Measurements from ENCODE around the gene PRPS1. TPM values are rescaled to one million over a fixed set of nuclear protein-coding genes. Genes with fewer than 3 reads are reported as not detected.

Gene PRPS1
- total RNA-seq, 1 donor, result 30.4 TPM

DNA sequence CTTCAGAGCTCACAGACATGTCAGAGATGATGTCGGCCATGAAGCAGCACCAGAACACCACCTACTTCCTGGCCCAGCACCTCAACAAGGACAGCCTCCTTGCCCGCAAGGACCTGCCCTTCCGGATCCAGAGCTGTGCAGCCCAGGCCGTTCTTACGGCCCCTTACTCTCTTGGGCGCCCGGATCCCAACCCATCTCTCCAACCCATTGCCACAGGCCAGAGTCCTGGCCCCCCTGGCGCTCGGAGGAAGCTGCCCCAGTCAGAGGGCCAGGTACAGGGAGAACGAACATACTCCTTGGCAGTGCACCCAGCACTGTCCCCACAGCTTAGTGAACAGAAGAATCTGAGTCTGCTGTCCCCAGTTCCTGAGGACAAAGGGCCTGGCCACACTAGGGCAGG is 27.9 kb upstream of the PRPS1 start:
- DNase-seq (ENCODE audit: insufficient read length, low spot score, missing footprints), result no peak

DNA sequence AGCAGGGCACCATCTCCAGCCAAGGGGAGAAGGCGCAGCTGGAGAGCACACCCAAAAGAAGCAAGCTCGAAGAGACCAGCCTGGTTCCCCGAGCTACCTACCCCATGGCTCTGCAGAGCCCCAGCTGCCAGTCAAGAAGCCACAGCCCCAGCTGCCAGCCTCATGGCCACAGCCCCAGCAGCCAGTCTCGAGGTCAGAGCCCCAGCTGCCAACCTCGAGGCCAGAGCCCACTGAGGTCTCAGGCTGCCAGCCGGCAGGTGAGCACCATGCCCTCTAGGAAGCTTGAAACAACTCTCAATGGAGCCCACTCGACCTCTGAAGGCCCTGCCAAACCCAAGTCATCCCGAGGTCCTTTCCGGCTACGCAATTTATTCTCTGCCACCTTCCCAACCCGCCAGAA is 27.0 kb upstream of the PRPS1 start:
- TF ChIP-seq, protein P1, sequence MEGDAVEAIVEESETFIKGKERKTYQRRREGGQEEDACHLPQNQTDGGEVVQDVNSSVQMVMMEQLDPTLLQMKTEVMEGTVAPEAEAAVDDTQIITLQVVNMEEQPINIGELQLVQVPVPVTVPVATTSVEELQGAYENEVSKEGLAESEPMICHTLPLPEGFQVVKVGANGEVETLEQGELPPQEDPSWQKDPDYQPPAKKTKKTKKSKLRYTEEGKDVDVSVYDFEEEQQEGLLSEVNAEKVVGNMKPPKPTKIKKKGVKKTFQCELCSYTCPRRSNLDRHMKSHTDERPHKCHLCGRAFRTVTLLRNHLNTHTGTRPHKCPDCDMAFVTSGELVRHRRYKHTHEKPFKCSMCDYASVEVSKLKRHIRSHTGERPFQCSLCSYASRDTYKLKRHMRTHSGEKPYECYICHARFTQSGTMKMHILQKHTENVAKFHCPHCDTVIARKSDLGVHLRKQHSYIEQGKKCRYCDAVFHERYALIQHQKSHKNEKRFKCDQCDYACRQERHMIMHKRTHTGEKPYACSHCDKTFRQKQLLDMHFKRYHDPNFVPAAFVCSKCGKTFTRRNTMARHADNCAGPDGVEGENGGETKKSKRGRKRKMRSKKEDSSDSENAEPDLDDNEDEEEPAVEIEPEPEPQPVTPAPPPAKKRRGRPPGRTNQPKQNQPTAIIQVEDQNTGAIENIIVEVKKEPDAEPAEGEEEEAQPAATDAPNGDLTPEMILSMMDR (IDR thresholded peaks at IDR 0.05; ENCODE audit: extremely low read depth, low read depth, low read length), result no peak
- no peaks in the 10 kb centered on the region for H4K20me1 ChIP-seq (ENCODE audit: insufficient read depth, low read length)
- no peaks in the 10 kb centered on the region for H3K36me3 ChIP-seq (ENCODE audit: insufficient read depth, low read length)
- H3K9me3 ChIP-seq (ENCODE audit: low read depth, low read length), result no peaks in the 10 kb centered on the region
- peak; percentile 69 for DNase-seq (ENCODE audit: insufficient read length, low spot score, missing footprints)
- H3K27ac ChIP-seq (ENCODE audit: low read depth, low read length), result no peak overlapping the region
- peaks cover 11% of the 10 kb centered on the region for H3K27me3 ChIP-seq (ENCODE audit: insufficient read depth, low read length)
- no peak overlapping the region for H3K4me2 ChIP-seq (ENCODE audit: insufficient read depth, low read length)
- no peak overlapping the region for H3K4me3 ChIP-seq (ENCODE audit: insufficient read depth, low read length)
- H3K79me2 ChIP-seq (ENCODE audit: insufficient read depth, low read length), result no peaks in the 10 kb centered on the region
- no peak overlapping the region for H2AFZ ChIP-seq (ENCODE audit: low read length)
- no peaks in the 10 kb centered on the region for H3K4me1 ChIP-seq (ENCODE audit: insufficient read depth, low read length)

More for the DNA sequence above, 27.9 kb upstream of the PRPS1 start:
- Histone ChIP-seq H3K4me2 (ENCODE audit: insufficient read depth, low read length) (no peak overlapping the region), H3K4me1 (ENCODE audit: insufficient read depth, low read length) (no peaks in the 10 kb centered on the region), H3K27me3 (ENCODE audit: insufficient read depth, low read length) (peaks cover 11% of the 10 kb centered on the region), H3K9me3 (ENCODE audit: low read depth, low read length) (no peaks in the 10 kb centered on the region), H3K27ac (ENCODE audit: low read depth, low read length) (no peak overlapping the region), H3K79me2 (ENCODE audit: insufficient read depth, low read length) (no peaks in the 10 kb centered on the region), H3K4me3 (ENCODE audit: insufficient read depth, low read length) (no peak overlapping the region), H2AFZ (ENCODE audit: low read length) (no peak overlapping the region), H3K36me3 (ENCODE audit: insufficient read depth, low read length) (no peaks in the 10 kb centered on the region), H4K20me1 (ENCODE audit: insufficient read depth, low read length) (no peaks in the 10 kb centered on the region)
- TF ChIP-seq, protein P1 (IDR thresholded peaks at IDR 0.05; ENCODE audit: extremely low read depth, low read depth, low read length), result no peak

DNA sequence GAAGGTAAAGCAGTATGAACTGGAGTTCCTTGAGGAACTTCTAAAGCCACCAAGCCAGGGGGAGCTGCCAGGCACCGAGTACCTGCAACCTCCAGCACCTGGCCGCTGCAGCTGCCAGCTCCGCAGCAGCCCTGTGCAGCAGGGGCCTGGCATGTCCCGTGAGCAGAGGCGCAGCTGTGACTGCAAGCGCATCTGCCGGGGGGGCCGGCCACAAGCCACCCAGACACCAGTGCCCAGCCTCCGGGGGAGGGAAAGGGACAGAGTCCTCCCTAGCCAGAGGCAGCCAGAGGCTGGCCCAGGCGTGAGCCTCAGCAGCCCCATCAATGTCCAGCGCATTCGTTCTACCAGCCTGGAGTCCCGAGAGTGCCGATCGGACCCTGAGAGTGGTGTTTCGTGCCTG is 26.6 kb upstream of the PRPS1 start:
- H3K4me2 ChIP-seq (ENCODE audit: insufficient read depth, low read length), result no peak overlapping the region
- no peaks in the 10 kb centered on the region for H3K9me3 ChIP-seq (ENCODE audit: low read depth, low read length)
- no peaks in the 10 kb centered on the region for H4K20me1 ChIP-seq (ENCODE audit: insufficient read depth, low read length)
- TF ChIP-seq, protein P1 (IDR thresholded peaks at IDR 0.05; ENCODE audit: extremely low read depth, low read depth, low read length), result no peak
- no peaks in the 10 kb centered on the region for H3K4me1 ChIP-seq (ENCODE audit: insufficient read depth, low read length)
- H3K36me3 ChIP-seq (ENCODE audit: insufficient read depth, low read length), result no peaks in the 10 kb centered on the region
- no peak for DNase-seq (ENCODE audit: insufficient read length, low spot score, missing footprints)
- H3K27me3 ChIP-seq (ENCODE audit: insufficient read depth, low read length), result peaks cover 11% of the 10 kb centered on the region
- H2AFZ ChIP-seq (ENCODE audit: low read length), result no peak overlapping the region
- no peak overlapping the region for H3K27ac ChIP-seq (ENCODE audit: low read depth, low read length)
- no peak overlapping the region for H3K4me3 ChIP-seq (ENCODE audit: insufficient read depth, low read length)
- no peaks in the 10 kb centered on the region for H3K79me2 ChIP-seq (ENCODE audit: insufficient read depth, low read length)

DNA sequence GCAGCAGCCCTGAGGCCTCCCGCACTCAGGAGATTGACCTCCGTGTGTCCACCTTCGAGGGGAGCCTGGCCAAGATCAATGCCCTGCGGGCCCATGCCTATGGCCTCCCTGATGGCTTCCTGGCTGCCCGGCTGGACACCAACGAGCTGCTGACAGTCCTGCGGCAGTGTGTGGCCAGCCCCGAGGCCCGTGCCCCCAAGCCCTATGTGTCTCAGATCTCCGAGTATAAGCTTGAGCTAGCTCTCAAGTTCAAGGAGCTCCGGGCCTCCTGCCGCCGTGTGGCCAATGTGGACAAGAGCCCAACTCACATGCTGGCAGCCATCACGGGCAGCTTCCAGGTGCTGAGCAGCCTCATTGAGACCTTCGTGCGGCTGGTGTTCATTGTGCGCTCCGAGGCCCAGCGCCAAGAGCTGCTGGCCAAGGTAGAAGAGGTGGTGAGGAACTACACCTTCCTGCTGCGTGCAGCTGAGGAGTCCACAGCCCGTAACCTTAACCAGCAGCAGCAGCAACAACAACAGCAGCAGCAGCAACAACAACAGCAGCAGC is 25.5 kb upstream of the PRPS1 start:
- Histone ChIP-seq H3K4me1 (ENCODE audit: insufficient read depth, low read length) (no peaks in the 10 kb centered on the region), H3K4me3 (ENCODE audit: insufficient read depth, low read length) (no peak overlapping the region), H4K20me1 (ENCODE audit: insufficient read depth, low read length) (no peaks in the 10 kb centered on the region), H3K79me2 (ENCODE audit: insufficient read depth, low read length) (no peaks in the 10 kb centered on the region), H3K9me3 (ENCODE audit: low read depth, low read length) (no peaks in the 10 kb centered on the region), H3K36me3 (ENCODE audit: insufficient read depth, low read length) (no peaks in the 10 kb centered on the region), H3K27ac (ENCODE audit: low read depth, low read length) (no peak overlapping the region), H3K27me3 (ENCODE audit: insufficient read depth, low read length) (peaks cover 6% of the 10 kb centered on the region), H3K4me2 (ENCODE audit: insufficient read depth, low read length) (no peak overlapping the region), H2AFZ (ENCODE audit: low read length) (no peak overlapping the region)
- TF ChIP-seq, protein P1 (IDR thresholded peaks at IDR 0.05; ENCODE audit: extremely low read depth, low read depth, low read length), result no peak
- no peak for DNase-seq (ENCODE audit: insufficient read length, low spot score, missing footprints)
